IMR-90 (cell line): Measurements from ENCODE around the gene MYDGF. TPM values are rescaled to one million over a fixed set of nuclear protein-coding genes. Genes with fewer than 3 reads are reported as not detected.

Experiments used
- ATAC-seq: fragments of 200-7000 bp; cut with Tn5 transposase; 2 replicates; pipeline ENCODE4 v1.9.1; 2020; ENCODE audit warnings: low read depth, mild to moderate bottlenecking, moderate library complexity
- BruUV-seq: library from RNA; stranded (reverse); fragments of 400-500 nt; replicated peaks from 2 replicates; lab custom pipeline; 2021; lab: Mats Ljungman, UMichigan
- CTCF ChIA-PET: fragments of 300-600 bp; formaldehyde crosslinking; extraction: SDS; loops from one replicate; lab custom pipeline; 2021; ENCODE audit warnings: antibody characterized with exemption; lab: Yijun Ruan, JAX
- POLR2A ChIA-PET: fragments of 300-600 bp; sonication (Branson Sonifier 250); formaldehyde crosslinking; loops from one replicate; lab custom pipeline; 2022; ENCODE audit warnings: antibody characterized with exemption; ENCODE audit not compliant: unreplicated experiment; lab: Charles Lee
- DNase-seq: peaks from one replicate; pipeline ENCODE4 v3.0.0; 2013
- H2AFZ ChIP-seq: replicated peaks from 2 replicates; pipeline ENCODE3; 2013; ENCODE audit warnings: low read length, mild to moderate bottlenecking; ENCODE audit not compliant: poor library complexity
- H2AK5ac ChIP-seq: 2 replicates; pipeline ENCODE4 v1.6.1; 2013; ENCODE audit warnings: low read depth, low read length, inconsistent platforms
- H2AK9ac ChIP-seq: replicated peaks from 2 replicates; pipeline ENCODE3; 2013; ENCODE audit warnings: mild to moderate bottlenecking, low read depth, low read length, moderate library complexity; ENCODE audit not compliant: poor library complexity
- H2BK120ac ChIP-seq: 2 replicates; pipeline ENCODE4 v1.6.1; 2013; ENCODE audit warnings: low read depth, low read length, inconsistent platforms
- H2BK15ac ChIP-seq: 3 replicates; pipeline ENCODE4 v1.6.1; 2013; ENCODE audit warnings: low read depth, low read length, inconsistent platforms
- H2BK20ac ChIP-seq: 2 replicates; pipeline ENCODE4 v1.6.1; 2013; ENCODE audit warnings: low read depth, mild to moderate bottlenecking, inconsistent platforms, low read length, moderate library complexity
- H2BK5ac ChIP-seq: 2 replicates; pipeline ENCODE4 v1.6.1; 2013; ENCODE audit warnings: mild to moderate bottlenecking, low read depth, low read length, inconsistent platforms; ENCODE audit not compliant: poor library complexity, severe bottlenecking
- H3K14ac ChIP-seq: replicated peaks from 2 replicates; pipeline ENCODE4 v1.6.1; 2013; ENCODE audit warnings: low read depth, low read length, inconsistent platforms
- H3K18ac ChIP-seq: 2 replicates; pipeline ENCODE4 v1.6.1; 2013; ENCODE audit warnings: low read depth, low read length, control low read depth
- H3K23ac ChIP-seq: 2 replicates; pipeline ENCODE4 v1.6.1; 2013; ENCODE audit warnings: low read depth, low read length, inconsistent platforms
- H3K27ac ChIP-seq: 2 replicates; pipeline ENCODE4 v1.5.1; 2013; ENCODE audit warnings: mild to moderate bottlenecking, control low read depth, low read length; ENCODE audit not compliant: insufficient read depth
- H3K27me3 ChIP-seq: 2 replicates; pipeline ENCODE4 v1.6.1; 2013; ENCODE audit warnings: low read length; ENCODE audit not compliant: control insufficient read depth, insufficient read depth
- H3K36me3 ChIP-seq: 2 replicates; pipeline ENCODE4 v1.6.1; 2013; ENCODE audit warnings: low read length, mixed read lengths; ENCODE audit not compliant: control insufficient read depth, insufficient read depth
- H3K4ac ChIP-seq: 2 replicates; pipeline ENCODE4 v1.6.1; 2013; ENCODE audit warnings: low read depth, low read length, inconsistent platforms
- H3K4me1 ChIP-seq: 2 replicates; pipeline ENCODE4 v1.6.1; 2013; ENCODE audit warnings: low read length, mixed read lengths; ENCODE audit not compliant: control insufficient read depth, insufficient read depth
- H3K4me2 ChIP-seq: 2 replicates; pipeline ENCODE4 v1.6.1; 2013; ENCODE audit warnings: low read depth, mild to moderate bottlenecking, control low read depth, low read length, moderate library complexity
- H3K4me3 ChIP-seq: 2 replicates; pipeline ENCODE4 v1.5.1; 2013; ENCODE audit warnings: low read depth, mild to moderate bottlenecking, control low read depth, low read length, moderate library complexity; ENCODE audit not compliant: insufficient read depth
- H3K56ac ChIP-seq: 2 replicates; pipeline ENCODE4 v1.6.1; 2013; ENCODE audit warnings: low read length, inconsistent platforms; ENCODE audit not compliant: insufficient read depth; ENCODE audit errors: extremely low read depth
- H3K79me1 ChIP-seq, 2 experiments: 2 replicates each; pipeline ENCODE4 v1.6.1; 2013; ENCODE audit warnings: low read length in 2 of 2, inconsistent platforms in 1 of 2, low read depth in 1 of 2
- H3K9ac ChIP-seq: 2 replicates; pipeline ENCODE4 v1.6.1; 2013; ENCODE audit warnings: low read depth, low read length, control low read depth
- H3K9me1 ChIP-seq: 2 replicates; pipeline ENCODE4 v1.6.1; 2013; ENCODE audit warnings: low read length, inconsistent platforms; ENCODE audit not compliant: insufficient read depth
- H3K9me3 ChIP-seq: 2 replicates; pipeline ENCODE4 v1.6.1; 2013; ENCODE audit warnings: low read length; ENCODE audit not compliant: control insufficient read depth, insufficient read depth
- H4K20me1 ChIP-seq: 2 replicates; pipeline ENCODE4 v1.6.1; 2013; ENCODE audit warnings: low read length, inconsistent platforms; ENCODE audit not compliant: insufficient read depth
- H4K5ac ChIP-seq: 2 replicates; pipeline ENCODE4 v1.6.1; 2013; ENCODE audit warnings: mild to moderate bottlenecking, low read depth, low read length, control low read depth
- H4K8ac ChIP-seq, 2 experiments: 2 replicates each; pipeline ENCODE4 v1.6.1; 2013; ENCODE audit warnings: low read depth in 2 of 2, low read length in 2 of 2, control low read depth in 1 of 2, inconsistent platforms in 1 of 2
- H4K91ac ChIP-seq: 2 replicates; pipeline ENCODE4 v1.6.1; 2013; ENCODE audit warnings: low read depth, low read length, inconsistent platforms; ENCODE audit not compliant: insufficient read depth
- CEBPB ChIP-seq: IDR thresholded peaks from 2 replicates; pipeline ENCODE4 v1.6.1; 2012; ENCODE audit warnings: low read depth, low read length, improper control_type of control experiment
- ELK1 ChIP-seq: fragments of 150-350 bp; IDR thresholded peaks from 2 replicates; pipeline ENCODE4 v1.6.1; 2016; ENCODE audit warnings: low read depth, mild to moderate bottlenecking, low read length, moderate library complexity, borderline replicate concordance
- MAFK ChIP-seq: IDR thresholded peaks from 2 replicates; pipeline ENCODE4 v1.6.1; 2012; ENCODE audit warnings: low read depth, low read length, improper control_type of control experiment
- MAZ ChIP-seq: IDR thresholded peaks from 2 replicates; pipeline ENCODE4 v1.6.1; 2012; ENCODE audit warnings: low read depth, mild to moderate bottlenecking, low read length, improper control_type of control experiment, moderate library complexity, borderline replicate concordance
- POLR2A ChIP-seq: IDR thresholded peaks from 2 replicates; pipeline ENCODE4 v1.6.1; 2012; ENCODE audit warnings: mild to moderate bottlenecking, low read depth, low read length
- RAD21 ChIP-seq: IDR thresholded peaks from 2 replicates; pipeline ENCODE4 v1.6.1; 2012; ENCODE audit warnings: low read length, improper control_type of control experiment
- RCOR1 ChIP-seq: IDR thresholded peaks from 2 replicates; pipeline ENCODE4 v1.6.1; 2012; ENCODE audit warnings: mild to moderate bottlenecking, low read length, improper control_type of control experiment; ENCODE audit not compliant: insufficient replicate concordance
- RFX5 ChIP-seq: IDR thresholded peaks from 2 replicates; pipeline ENCODE4 v1.8.0; 2012; ENCODE audit warnings: low read depth, mild to moderate bottlenecking, low read length, moderate library complexity
- USF2 ChIP-seq: fragments of 150-350 bp; IDR thresholded peaks from 2 replicates; pipeline ENCODE4 v1.6.1; 2017; ENCODE audit warnings: mild to moderate bottlenecking, antibody characterized with exemption, low read length, low read depth
- WGBS, 2 experiments: methylation state at CpG; one replicate each; pipeline versions ENCODE4 v1.1.5 to v1.1.7; 2013; ENCODE audit warnings: missing lambda C conversion rate in 2 of 2; ENCODE audit not compliant: insufficient read length in 1 of 2; ENCODE audit errors: extremely low coverage in 2 of 2; 5-methylcytosine and 5-hydroxymethylcytosine counted together
- dilution Hi-C: fragments of 300-500 bp; cut with HindIII; formaldehyde crosslinking; loops from one replicate; pipeline ENCODE4 v1.14.3; 2018; ENCODE audit warnings: low sequenced_read_pairs; ENCODE audit not compliant: unreplicated experiment
- in situ Hi-C: fragments of 300-500 bp; cut with MboI; formaldehyde crosslinking; loops from 3 replicates; pipeline ENCODE4 v1.14.3; 2019; ENCODE audit warnings: low sequenced_read_pairs, inconsistent platforms, mixed read lengths
- intact Hi-C: fragments of 100-400 bp; cut with micrococcal nuclease; formaldehyde crosslinking; loops from 2 replicates; pipeline ENCODE4 v1.10.0; 2022
- polyA plus RNA-seq, 3 experiments: library from polyadenylated mRNA; depleted of rRNA; stranded (reverse); fragments of >200 nt; gene quantifications; 2 replicates each; pipeline ENCODE4 v1.2.3, GENCODE V29; 2012; ENCODE audit warnings: low replicate concordance in 1 of 3
- total RNA-seq: library from RNA; depleted of rRNA; stranded (reverse); fragments of >200 nt; gene quantifications from 2 replicates; pipeline ENCODE4 v1.2.3, GENCODE V29; 2012

Gene MYDGF
- total and polyA plus RNA-seq, 2 of the 4 experiments (the other 2 are of a cell fraction), result 203 to 310 TPM

GRCh38 chr19:4707322-4707721, 37.2 kb upstream of the MYDGF start:
- H3K4me1 ChIP-seq, result peaks cover 4% of the 10 kb centered on the region
- H2AFZ ChIP-seq, result no peak overlapping the region
- H4K91ac ChIP-seq, result no peak overlapping the region
- H3K14ac ChIP-seq, result no peak overlapping the region
- CTCF ChIA-PET, result interaction anchor here (0.9 kb wide), 1 partner anchor 15 kb away, joined by 3 read pairs; no protein-coding TSS in a partner anchor
- WGBS, 2 experiments, result 89% methylated on average over 5 of the region's 12 CpGs; no CpG with 5 or more reads in 1 of the 2 experiments
- H2BK20ac ChIP-seq, result no peak overlapping the region
- H2AK9ac ChIP-seq, result no peak overlapping the region
- H3K9ac ChIP-seq, result no peak overlapping the region
- H2BK120ac ChIP-seq, result no peak overlapping the region
- no peak overlapping the region for H2BK15ac ChIP-seq
- no peak overlapping the region for H2BK5ac ChIP-seq
- dilution Hi-C loops (no loop called here), intact Hi-C loops (no loop called here), in situ Hi-C loops (no loop called here)
- ATAC-seq (no peak), DNase-seq (no peak)
- no peak overlapping the region for H4K5ac ChIP-seq
- peaks cover 30 to 64% of the 10 kb centered on the region in 2 experiments for H3K79me1 ChIP-seq
- H3K36me3 ChIP-seq, result peaks cover 54% of the 10 kb centered on the region
- H3K9me3 ChIP-seq, result no peaks in the 10 kb centered on the region
- TF ChIP-seq RCOR1 (no peak), RFX5 (no peak), MAZ (no peak), USF2 (no peak), ELK1 (no peak), POLR2A (no peak), MAFK (no peak), RAD21 (no peak), CEBPB (no peak)
- H3K18ac ChIP-seq, result no peak overlapping the region
- no peaks in the 10 kb centered on the region for H3K27me3 ChIP-seq
- H3K4ac ChIP-seq, result no peak overlapping the region
- H4K20me1 ChIP-seq, result no peaks in the 10 kb centered on the region; the same call in 1 of the 2 replicates
- no TSS peak for BruUV-seq
- H3K4me2 ChIP-seq, result no peak overlapping the region
- POLR2A ChIA-PET, result no interaction called here
- no peak overlapping the region for H3K23ac ChIP-seq
- no peak overlapping the region for H3K27ac ChIP-seq
- H4K8ac ChIP-seq, result no peak overlapping the region
- no peak overlapping the region for H2AK5ac ChIP-seq
- no peak overlapping the region for H3K4me3 ChIP-seq
- H3K56ac ChIP-seq, result no peak overlapping the region
- H3K9me1 ChIP-seq, result peaks cover 8% of the 10 kb centered on the region; the same call in 1 of the 2 replicates
